Adipose tissue (tissue), 3 donors: ENCODE data around the gene IP6K3. TPM values are rescaled to one million over a fixed set of nuclear protein-coding genes. Genes with fewer than 3 reads are reported as not detected.

Experiments
- H3K27ac ChIP-seq: one replicate; pipeline ENCODE4 v1.5.1; 2013; ENCODE audit warnings: low read depth, low read length
- WGBS, 3 donors: extraction: QIAGEN DNeasy Blood & Tissue Kit; methylation state at CpG; one replicate each; pipeline ENCODE4 v1.1.7; 2013; 5-methylcytosine and 5-hydroxymethylcytosine counted together
- polyA plus RNA-seq, 3 donors: library from polyadenylated mRNA; stranded (reverse); fragments of 200-250 nt; gene quantifications; one replicate each; pipeline ENCODE4 v1.2.3, GENCODE V29; 2013
- donor health status: healthy with polysubstance abuse.
- donor health status: Bipolar disorder and iron deficiency.
- donor health status: healthy.

IP6K3 gene
- polyA plus RNA-seq, 3 donors, result 0.24 to 2.3 (median 0.56) TPM

GRCh38 chr6:33676416-33677142 is 70.1 kb downstream of the IP6K3 start:
- 87 to 92% (median 91%) methylated on average over 15 of the region's 15 CpGs for WGBS, 3 donors
- H3K27ac ChIP-seq, result no peak overlapping the region

GRCh38 chr6:33675968-33676367 is 70.7 kb downstream of the IP6K3 start:
- no peak overlapping the region for H3K27ac ChIP-seq
- 94 to 97% (median 95%) methylated on average over 7 of the region's 7 CpGs for WGBS, 3 donors

- no peak overlapping the region for H3K27ac ChIP-seq
- 76 to 86% (median 83%) methylated on average over 7 of the region's 7 CpGs for WGBS, 3 donors
Measured at GRCh38 chr6:33673851-33674250, 72.9 kb downstream of the IP6K3 start.

GRCh38 chr6:33672808-33673207 is 73.9 kb downstream of the IP6K3 start:
- WGBS, 3 donors, result 36 to 63% (median 45%) methylated on average over 5 of the region's 5 CpGs
- no peak overlapping the region for H3K27ac ChIP-seq

- 90 to 98% (median 98%) methylated on average over 3 of the region's 3 CpGs for WGBS, 3 donors
- no peak overlapping the region for H3K27ac ChIP-seq
Measured at GRCh38 chr6:33671744-33672072, 75.0 kb downstream of the IP6K3 start.

Other genes starting within 250 kb of the IP6K3 start
- gene BAK1, start 166.6 kb downstream of the IP6K3 start, polyA plus RNA-seq, result 10 to 100 TPM; 11.5 to 12.6 (median 12.0) TPM
- 10 to 100 TPM in 2 of 3 donors, 1 to 10 TPM in 1; 9.3 to 13.8 (median 13.5) TPM for gene ITPR3, start 125.6 kb downstream of the IP6K3 start, polyA plus RNA-seq
- gene UQCC2, start 35.2 kb downstream of the IP6K3 start, polyA plus RNA-seq, result 10 to 100 TPM; 31.1 to 78.1 (median 52.3) TPM
- 10 to 100 TPM; 30.3 to 39.5 (median 32.3) TPM for gene LEMD2, start 42.2 kb upstream of the IP6K3 start, polyA plus RNA-seq
- not detected for gene MLN, start 57.1 kb upstream of the IP6K3 start, polyA plus RNA-seq